Measurements from ENCODE around the gene PIAS1.

DNA sequence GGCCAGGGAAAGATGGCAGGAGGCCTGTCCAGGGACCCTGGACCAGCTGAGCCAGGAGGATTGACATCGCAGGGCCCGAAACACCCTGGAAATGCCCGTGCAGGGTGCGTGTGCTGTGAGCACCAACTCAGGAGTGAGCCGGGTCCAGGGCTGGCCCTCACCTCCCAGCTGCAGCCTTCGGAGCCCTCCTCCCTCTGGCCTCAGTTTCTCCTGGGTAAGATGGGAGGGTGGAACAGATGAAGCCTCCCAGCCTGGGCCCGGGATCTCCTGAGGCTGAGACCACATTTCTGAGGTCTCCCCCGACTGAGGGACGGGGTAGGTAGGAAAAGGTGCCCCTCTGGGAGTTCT lies 156.3 kb downstream of the PIAS1 start:
- TF ChIP-seq, protein P1, sequence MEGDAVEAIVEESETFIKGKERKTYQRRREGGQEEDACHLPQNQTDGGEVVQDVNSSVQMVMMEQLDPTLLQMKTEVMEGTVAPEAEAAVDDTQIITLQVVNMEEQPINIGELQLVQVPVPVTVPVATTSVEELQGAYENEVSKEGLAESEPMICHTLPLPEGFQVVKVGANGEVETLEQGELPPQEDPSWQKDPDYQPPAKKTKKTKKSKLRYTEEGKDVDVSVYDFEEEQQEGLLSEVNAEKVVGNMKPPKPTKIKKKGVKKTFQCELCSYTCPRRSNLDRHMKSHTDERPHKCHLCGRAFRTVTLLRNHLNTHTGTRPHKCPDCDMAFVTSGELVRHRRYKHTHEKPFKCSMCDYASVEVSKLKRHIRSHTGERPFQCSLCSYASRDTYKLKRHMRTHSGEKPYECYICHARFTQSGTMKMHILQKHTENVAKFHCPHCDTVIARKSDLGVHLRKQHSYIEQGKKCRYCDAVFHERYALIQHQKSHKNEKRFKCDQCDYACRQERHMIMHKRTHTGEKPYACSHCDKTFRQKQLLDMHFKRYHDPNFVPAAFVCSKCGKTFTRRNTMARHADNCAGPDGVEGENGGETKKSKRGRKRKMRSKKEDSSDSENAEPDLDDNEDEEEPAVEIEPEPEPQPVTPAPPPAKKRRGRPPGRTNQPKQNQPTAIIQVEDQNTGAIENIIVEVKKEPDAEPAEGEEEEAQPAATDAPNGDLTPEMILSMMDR (IDR thresholded peaks at IDR 0.05) = no peak
- no peak for TF ChIP-seq POLR2A (IDR thresholded peaks at IDR 0.05; ENCODE audit: low read depth)
